Measurements from ENCODE around the gene RNASE1.
"Not testable (repeated sequence)": the region's sequence is repeated elsewhere in the genome, so short reads cannot be mapped to it uniquely, and the experiment has no call there.

Gene RNASE1

DNA sequence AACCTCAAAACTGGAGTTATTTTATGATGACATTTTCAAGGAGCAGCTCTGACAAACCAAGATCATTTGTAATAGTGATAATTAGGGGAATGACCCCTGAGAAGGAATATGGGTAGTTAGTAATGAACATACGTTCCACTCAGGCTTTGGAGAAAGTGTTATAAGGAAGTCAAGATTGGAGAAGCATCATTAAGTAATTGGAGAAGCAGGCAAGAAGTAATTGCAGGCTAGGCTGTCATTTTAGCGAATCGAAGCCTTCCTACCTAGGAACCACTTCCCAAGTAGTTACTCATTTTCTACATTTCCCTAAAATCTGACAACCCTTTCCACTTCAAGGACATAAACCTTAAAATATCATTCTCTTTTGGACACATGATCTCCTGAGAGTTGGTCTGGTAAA, 33.2 kb downstream of the RNASE1 start:
- DNase-seq: no peak

DNA sequence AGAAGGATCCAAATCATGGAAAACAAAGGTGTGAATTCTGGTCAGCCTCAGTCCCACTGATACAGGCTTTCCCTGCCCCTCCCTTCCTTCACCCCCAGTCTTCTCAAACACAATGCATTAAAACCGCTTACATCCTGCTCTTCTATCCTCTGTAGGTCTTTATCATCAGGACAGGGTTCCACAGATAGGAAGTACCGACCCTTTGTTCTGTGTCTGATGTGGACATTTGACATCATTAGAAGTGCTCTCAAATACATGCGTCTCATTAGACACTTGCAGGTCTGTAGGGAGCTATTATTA, 34.1 kb downstream of the RNASE1 start:
- DNase-seq: no peak

DNA sequence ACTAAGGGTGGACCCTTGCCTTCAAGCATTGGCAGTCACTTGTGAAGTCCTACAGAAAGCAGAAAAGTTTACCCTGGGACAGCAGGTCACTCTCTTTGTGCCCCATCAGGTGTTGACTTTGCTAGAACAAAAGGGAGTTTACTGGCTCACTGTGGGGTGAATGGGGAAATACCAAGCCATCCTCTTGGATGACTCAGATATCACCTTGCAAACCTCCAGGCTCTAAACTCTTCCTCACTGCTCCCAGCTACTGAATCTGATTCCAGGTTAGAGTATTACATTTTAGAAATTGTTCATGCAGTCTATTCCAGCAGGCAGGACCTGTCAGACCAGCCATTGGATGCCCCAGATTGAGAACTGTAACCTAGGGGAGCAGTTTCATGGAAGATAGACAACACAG, 41.7 kb downstream of the RNASE1 start:
- DNase-seq: no peak

DNA sequence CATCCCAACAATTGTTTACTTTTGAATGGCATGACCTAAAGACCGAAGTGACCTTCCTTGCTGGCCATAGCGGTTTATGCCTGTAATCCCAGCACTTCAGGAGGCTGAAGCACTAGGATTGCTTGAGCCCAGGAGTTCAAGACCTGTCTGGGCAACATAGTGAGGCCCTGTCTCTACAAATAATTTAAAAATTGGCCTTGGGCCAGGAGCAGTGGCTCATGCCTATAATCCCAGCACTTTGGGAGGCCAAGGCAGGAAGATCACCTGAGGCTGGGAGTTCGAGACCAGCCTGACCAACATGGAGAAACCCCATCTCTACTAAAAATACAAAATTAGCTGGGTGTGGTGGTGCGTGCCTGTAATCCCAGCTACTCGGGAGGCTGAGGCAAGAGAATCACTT, 43.2 kb downstream of the RNASE1 start:
- DNase-seq: not testable (repeated sequence)

DNA sequence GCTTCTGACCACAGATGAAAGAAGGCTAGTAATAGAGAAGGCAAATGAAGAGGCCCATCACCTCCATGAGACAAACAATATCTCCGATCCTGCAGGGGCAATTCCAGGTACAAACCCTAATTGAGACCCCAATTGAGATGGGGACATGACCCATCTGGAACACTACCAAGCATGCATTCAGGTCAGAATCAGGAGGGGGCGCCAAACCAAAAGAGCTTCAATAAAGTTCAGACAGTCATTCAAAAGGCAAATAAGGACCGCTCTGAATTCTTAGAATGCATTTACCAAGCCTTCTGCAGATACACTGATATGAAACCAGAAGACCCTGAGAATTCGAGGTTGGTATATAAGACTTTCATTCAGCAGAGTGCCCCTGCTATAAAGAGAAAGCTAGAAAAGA, 44.7 kb downstream of the RNASE1 start:
- DNase-seq: no peak

DNA sequence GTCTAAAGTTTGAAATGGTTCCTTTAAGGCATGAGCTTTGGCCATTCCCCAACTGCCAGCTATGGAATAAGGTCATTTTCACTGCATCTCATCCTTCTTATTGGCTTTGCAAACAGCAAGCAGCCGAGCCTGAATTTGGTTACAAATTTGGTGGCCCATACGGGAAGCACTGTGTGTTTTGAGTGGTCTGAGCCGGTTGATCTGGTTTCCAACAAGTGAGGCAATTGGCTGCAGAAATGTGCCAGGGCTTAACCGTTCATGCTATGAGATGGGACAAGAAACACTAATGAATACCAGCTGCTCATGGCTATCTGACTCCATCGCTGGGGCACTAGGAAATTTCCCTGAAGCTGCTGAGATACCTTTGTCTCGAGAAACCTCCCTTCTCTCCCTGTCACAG, 47.6 kb downstream of the RNASE1 start:
- no peak for DNase-seq

DNA sequence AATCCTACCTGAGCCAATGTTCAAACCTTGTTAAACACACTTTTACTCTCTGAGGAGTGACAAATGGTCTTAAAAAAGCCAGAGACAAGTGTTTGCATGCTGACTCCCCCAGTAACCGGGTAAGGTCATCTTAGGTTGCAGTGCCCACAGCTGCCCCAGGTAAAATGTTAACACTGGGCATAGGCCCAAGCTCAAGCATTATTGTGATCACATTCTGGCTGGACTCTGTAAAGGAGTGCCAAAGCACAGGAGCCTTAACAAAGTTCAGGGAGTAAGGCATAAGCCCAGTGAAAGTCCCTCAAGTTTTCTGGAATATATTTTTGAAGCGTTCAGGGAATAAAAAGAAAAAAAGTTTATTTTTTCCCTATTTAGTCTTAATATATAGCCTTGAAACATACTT, 48.3 kb downstream of the RNASE1 start:
- no peak for DNase-seq

DNA sequence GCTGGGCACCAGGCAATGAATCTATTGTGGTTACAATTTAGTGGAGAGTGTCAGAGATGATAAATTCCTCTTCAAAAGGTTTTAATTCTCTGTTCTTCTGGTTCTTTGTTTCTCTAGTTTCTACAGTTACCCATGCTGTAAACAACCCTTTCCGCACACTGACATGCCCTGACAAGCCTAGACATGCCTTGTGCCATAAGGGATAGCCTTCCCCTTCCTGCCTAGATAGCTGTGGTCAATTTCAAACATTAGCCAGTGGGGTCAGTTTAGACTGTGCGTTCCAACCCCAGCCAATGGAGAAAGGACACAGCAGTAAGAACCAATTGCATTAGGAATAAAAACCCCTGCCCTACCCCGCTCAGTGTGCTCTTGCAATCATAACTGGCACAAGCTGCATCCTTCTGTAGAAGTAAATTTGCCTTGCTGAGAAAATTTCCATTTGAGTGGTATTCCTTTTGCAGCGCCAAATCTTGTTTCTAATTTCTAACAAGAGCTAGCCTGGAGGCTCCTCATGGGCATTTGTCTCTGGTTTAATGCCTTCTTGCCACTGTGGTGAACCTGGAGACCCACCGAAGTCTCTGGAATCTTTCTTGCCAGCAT, 50.6 kb downstream of the RNASE1 start:
- DNase-seq: no peak

Data from SIG-M5 (cell line).